Bone marrow (tissue), 2 donors: Measurements from ENCODE around the gene EPHA10.

Experiments
- DNase-seq, 2 donors: peaks; one replicate each; lab custom pipeline; 2025; lab: John Stamatoyannopoulos, UW

The EPHA10 gene

GRCh38 chr1:37734629-37735591 lies 30.0 kb downstream of the EPHA10 start:
- DNase-seq = no peak

- DNase-seq = no peak
Observed at GRCh38 chr1:37732111-37732780, 32.7 kb downstream of the EPHA10 start.

GRCh38 chr1:37731312-37732019 lies 33.5 kb downstream of the EPHA10 start:
- no peak for DNase-seq

- DNase-seq = no peak
Observed at GRCh38 chr1:37730376-37730775, 34.5 kb downstream of the EPHA10 start.

GRCh38 chr1:37728416-37728815 lies 36.5 kb downstream of the EPHA10 start:
- no peak for DNase-seq

GRCh38 chr1:37726751-37727585 lies 38.0 kb downstream of the EPHA10 start:
- DNase-seq = no peak

- DNase-seq = no peak
Observed at GRCh38 chr1:37725851-37726613, 38.9 kb downstream of the EPHA10 start.

- no peak for DNase-seq
Observed at GRCh38 chr1:37724575-37724974, 40.3 kb downstream of the EPHA10 start.

GRCh38 chr1:37723390-37724078 lies 41.4 kb downstream of the EPHA10 start:
- no peak for DNase-seq

- DNase-seq = no peak
Observed at GRCh38 chr1:37723072-37723389, 41.9 kb downstream of the EPHA10 start.

- no peak for DNase-seq
Observed at GRCh38 chr1:37722181-37723071, 42.5 kb downstream of the EPHA10 start.

- no peak for DNase-seq
Observed at GRCh38 chr1:37721565-37721964, 43.4 kb downstream of the EPHA10 start.

GRCh38 chr1:37720231-37721130 lies 44.4 kb downstream of the EPHA10 start:
- DNase-seq = no peak

GRCh38 chr1:37719572-37720195 lies 45.2 kb downstream of the EPHA10 start:
- no peak for DNase-seq

- no peak for DNase-seq
Observed at GRCh38 chr1:37718901-37719571, 45.9 kb downstream of the EPHA10 start.

- DNase-seq = no peak
Observed at GRCh38 chr1:37718181-37718900, 46.6 kb downstream of the EPHA10 start.

GRCh38 chr1:37717631-37718030 lies 47.3 kb downstream of the EPHA10 start:
- DNase-seq = no peak
